GM23338 (cell line): ENCODE data around the gene REV3L. TPM values are rescaled to one million over a fixed set of nuclear protein-coding genes. Genes with fewer than 3 reads are reported as not detected.

ENCODE experiments used
- ATAC-seq: fragments of 200-7000 bp; cut with Tn5 transposase; 3 replicates; pipeline ENCODE4 v1.9.1; 2020
- DNase-seq: peaks from one replicate; pipeline ENCODE4 v3.0.0-alpha.2; 2015; ENCODE audit warnings: low spot score
- H2AFZ ChIP-seq: fragments of 200-600 bp; sonication (generic); 2 replicates; pipeline ENCODE4 v1.8.0; 2016; ENCODE audit warnings: antibody characterized with exemption, mild to moderate bottlenecking, moderate library complexity
- H3F3A ChIP-seq: fragments of 200-600 bp; sonication (generic); replicated peaks from 2 replicates; pipeline ENCODE4 v1.8.0; 2017; ENCODE audit warnings: antibody characterized with exemption, mixed run types, low read depth
- H3K27ac ChIP-seq: fragments of 200-600 bp; sonication (generic); 2 replicates; pipeline ENCODE4 v1.6.1; 2016; ENCODE audit warnings: low read depth
- H3K27me3 ChIP-seq: fragments of 200-600 bp; sonication (generic); 2 replicates; pipeline ENCODE4 v1.8.0; 2016; ENCODE audit warnings: mild to moderate bottlenecking, mixed run types, moderate library complexity; ENCODE audit not compliant: insufficient read depth
- H3K36me3 ChIP-seq: fragments of 200-600 bp; sonication (generic); 2 replicates; pipeline ENCODE4 v1.8.0; 2016; ENCODE audit warnings: mild to moderate bottlenecking; ENCODE audit not compliant: insufficient read depth
- H3K4me1 ChIP-seq: fragments of 200-600 bp; sonication (generic); 2 replicates; pipeline ENCODE4 v1.8.0; 2016; ENCODE audit warnings: mild to moderate bottlenecking, moderate library complexity; ENCODE audit not compliant: insufficient read depth
- H3K4me2 ChIP-seq: fragments of 200-600 bp; sonication (generic); 2 replicates; pipeline ENCODE4 v1.7.1; 2017; ENCODE audit warnings: mixed run types
- H3K4me3 ChIP-seq: fragments of 200-600 bp; sonication (generic); 2 replicates; pipeline ENCODE4 v1.6.1; 2016; ENCODE audit warnings: mixed run types
- H3K79me2 ChIP-seq: fragments of 200-600 bp; sonication (generic); replicated peaks from 2 replicates; pipeline ENCODE4 v1.8.0; 2017; ENCODE audit warnings: mild to moderate bottlenecking; ENCODE audit not compliant: insufficient read depth
- H3K9me2 ChIP-seq: fragments of 200-600 bp; sonication (generic); 2 replicates; pipeline ENCODE4 v1.8.0; 2017; ENCODE audit not compliant: insufficient read depth
- H4K20me1 ChIP-seq: fragments of 200-600 bp; sonication (generic); replicated peaks from 2 replicates; pipeline ENCODE4 v1.8.0; 2017; ENCODE audit warnings: mild to moderate bottlenecking; ENCODE audit not compliant: insufficient read depth
- H3K27ac Mint-ChIP-seq: 2 replicates; pipeline ENCODE4 v1.8.0; 2020; ENCODE audit warnings: inconsistent platforms, mild to moderate bottlenecking, moderate library complexity, mixed read lengths
- H3K27me3 Mint-ChIP-seq: 3 replicates; pipeline ENCODE4 v1.8.0; 2022; ENCODE audit warnings: low read depth, mild to moderate bottlenecking, moderate library complexity, mixed read lengths, inconsistent platforms; ENCODE audit not compliant: insufficient read depth, poor library complexity
- H3K36me3 Mint-ChIP-seq: 3 replicates; pipeline ENCODE4 v1.8.0; 2021; ENCODE audit warnings: low read depth, mild to moderate bottlenecking, inconsistent platforms, moderate library complexity, mixed read lengths
- H3K4me1 Mint-ChIP-seq: 3 replicates; pipeline ENCODE4 v1.8.0; 2020; ENCODE audit warnings: mild to moderate bottlenecking, inconsistent platforms, mixed read lengths
- H3K4me3 Mint-ChIP-seq: 3 replicates; pipeline ENCODE4 v1.8.0; 2021; ENCODE audit warnings: moderate library complexity, mild to moderate bottlenecking, inconsistent platforms, mixed read lengths
- H3K9me3 Mint-ChIP-seq: 3 replicates; pipeline ENCODE4 v1.8.0; 2020; ENCODE audit warnings: moderate library complexity, mild to moderate bottlenecking, inconsistent platforms, mixed read lengths
- CREB1 ChIP-seq: fragments of 250-450 bp; sonication (Bioruptor Pico); IDR thresholded peaks from 2 replicates; pipeline ENCODE4 v1.5.0; 2020; ENCODE audit warnings: low read depth, mild to moderate bottlenecking, moderate library complexity
- CTCF ChIP-seq, 2 experiments: fragments of 200-600 bp in 1 of 2; sonication (generic) in 1 of 2; conservative IDR thresholded peaks; 2 replicates each; pipeline versions ENCODE4 v1.5.1 to v1.6.1; 2016 to 2017; ENCODE audit warnings: antibody characterized with exemption in 2 of 2, low read depth in 2 of 2, mild to moderate bottlenecking in 2 of 2, moderate library complexity in 1 of 2
- EZH2 ChIP-seq: fragments of 200-600 bp; sonication (generic); IDR thresholded peaks from one replicate; pipeline ENCODE4 v1.8.0; 2017; ENCODE audit warnings: antibody characterized with exemption, mild to moderate bottlenecking, low read depth; ENCODE audit not compliant: unreplicated experiment
- EZH2phosphoT487 ChIP-seq: fragments of 200-600 bp; sonication (generic); IDR thresholded peaks from one replicate; pipeline ENCODE4 v1.8.1; 2018; ENCODE audit warnings: antibody characterized with exemption; ENCODE audit not compliant: unreplicated experiment
- JUNB ChIP-seq: IDR thresholded peaks from one replicate; pipeline ENCODE4 v1.6.1; 2016; ENCODE audit warnings: antibody characterized with exemption; ENCODE audit not compliant: unreplicated experiment
- NANOG ChIP-seq: IDR thresholded peaks from 2 replicates; pipeline ENCODE4 v1.6.1; 2016; ENCODE audit warnings: antibody characterized with exemption, borderline replicate concordance
- POLR2AphosphoS5 ChIP-seq: IDR thresholded peaks from 2 replicates; pipeline ENCODE4 v1.6.1; 2016; ENCODE audit warnings: antibody characterized with exemption, low read depth
- STAT1 ChIP-seq: IDR thresholded peaks from one replicate; pipeline ENCODE4 v1.6.1; 2016; ENCODE audit warnings: antibody characterized with exemption; ENCODE audit not compliant: unreplicated experiment
- ZNF114 ChIP-seq: fragments of 250-450 bp; sonication (Bioruptor Pico); IDR thresholded peaks from 2 replicates; pipeline ENCODE4 v1.5.0; 2020; ENCODE audit warnings: mild to moderate bottlenecking, moderate library complexity
- ZNF331 ChIP-seq: fragments of 250-450 bp; sonication (Bioruptor Pico); IDR thresholded peaks from 2 replicates; pipeline ENCODE4 v1.5.0; 2020; ENCODE audit warnings: low read depth, mild to moderate bottlenecking, moderate library complexity
- polyA plus RNA-seq: library from polyadenylated mRNA; unstranded; fragments of >200 nt; fragmentation: Nextera tagmentation; extraction: Ambion mirVana; gene quantifications from 2 replicates; pipeline ENCODE4 v1.2.1, GENCODE V29; 2016
- total RNA-seq: library from RNA; depleted of rRNA; stranded (reverse); fragments of >200 nt; shearing (Covaris generic); gene quantifications from 2 replicates; pipeline ENCODE4 v1.2.3, GENCODE V29; 2014
- TF ChIP-seq, protein P1 (sequence below): IDR thresholded peaks from one replicate; pipeline ENCODE4 v1.6.1; 2018; ENCODE audit warnings: antibody characterized with exemption; ENCODE audit not compliant: unreplicated experiment
- TF ChIP-seq, protein P2 (sequence below): fragments of 250-450 bp; sonication (Bioruptor Pico); IDR thresholded peaks from 2 replicates; pipeline ENCODE4 v1.5.0; 2020; ENCODE audit warnings: mild to moderate bottlenecking, moderate library complexity
- TF ChIP-seq, protein P3 (sequence below): IDR thresholded peaks from 2 replicates; pipeline ENCODE4 v1.6.1; 2016; ENCODE audit warnings: antibody characterized with exemption

The REV3L gene
- total and polyA plus RNA-seq, 2 experiments from 2014 or later = 8.3 to 13.1 TPM

DNA sequence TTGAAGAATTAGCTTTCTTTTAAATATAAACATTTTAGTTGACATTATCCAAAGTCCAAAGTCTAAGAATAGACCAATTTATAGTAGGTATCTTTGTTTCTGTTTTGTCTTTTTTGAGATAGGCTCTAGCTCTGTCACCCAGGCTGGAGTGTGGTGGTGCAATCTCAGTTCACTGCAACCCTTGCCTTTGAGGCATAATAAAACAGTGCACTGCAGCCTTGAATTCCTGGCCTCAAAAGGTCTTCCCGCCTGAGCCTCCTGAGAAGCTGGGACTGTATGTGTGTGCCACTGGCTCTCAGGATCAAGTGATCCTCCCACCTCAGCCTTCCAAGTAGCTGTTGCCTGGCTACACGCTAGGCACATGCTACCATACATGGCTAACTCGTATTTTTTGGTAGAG lies 135.4 kb downstream of the REV3L start (continued):
- TF ChIP-seq EZH2phosphoT487 (no peak), STAT1 (no peak), NANOG (no peak), ZNF114 (no peak), ZNF331 (CRISPR knock-in tag) (no peak), POLR2AphosphoS5 (no peak)

- no peaks in the 10 kb centered on the region for H3K9me3 Mint-ChIP-seq
- H3K27me3 Mint-ChIP-seq = peaks cover 2% of the 10 kb centered on the region
- no peak for DNase-seq
- Histone ChIP-seq H3K9me2 (no peaks in the 10 kb centered on the region), H3K79me2 (no peaks in the 10 kb centered on the region), H3K36me3 (no peaks in the 10 kb centered on the region), H2AFZ (no peak overlapping the region), H4K20me1 (no peaks in the 10 kb centered on the region), H3K27me3 (no peaks in the 10 kb centered on the region), H3F3A (no peaks in the 10 kb centered on the region), H3K27ac (no peak overlapping the region), H3K4me3 (no peak overlapping the region), H3K4me2 (no peak overlapping the region), H3K4me1 (peaks cover 15% of the 10 kb centered on the region; the same call in 1 of the 2 replicates)
- no peaks in the 10 kb centered on the region for H3K36me3 Mint-ChIP-seq
- no peak for ATAC-seq
- H3K4me3 Mint-ChIP-seq = no peak overlapping the region
- no peak overlapping the region for H3K27ac Mint-ChIP-seq
- H3K4me1 Mint-ChIP-seq = peaks cover 24% of the 10 kb centered on the region; the same call in 2 of the 3 replicates
- TF ChIP-seq POLR2AphosphoS5 = no peak
- TF ChIP-seq ZNF114 = no peak
- TF ChIP-seq EZH2phosphoT487 = no peak
- TF ChIP-seq CREB1 (CRISPR knock-in tag) = no peak
- TF ChIP-seq, protein P1, sequence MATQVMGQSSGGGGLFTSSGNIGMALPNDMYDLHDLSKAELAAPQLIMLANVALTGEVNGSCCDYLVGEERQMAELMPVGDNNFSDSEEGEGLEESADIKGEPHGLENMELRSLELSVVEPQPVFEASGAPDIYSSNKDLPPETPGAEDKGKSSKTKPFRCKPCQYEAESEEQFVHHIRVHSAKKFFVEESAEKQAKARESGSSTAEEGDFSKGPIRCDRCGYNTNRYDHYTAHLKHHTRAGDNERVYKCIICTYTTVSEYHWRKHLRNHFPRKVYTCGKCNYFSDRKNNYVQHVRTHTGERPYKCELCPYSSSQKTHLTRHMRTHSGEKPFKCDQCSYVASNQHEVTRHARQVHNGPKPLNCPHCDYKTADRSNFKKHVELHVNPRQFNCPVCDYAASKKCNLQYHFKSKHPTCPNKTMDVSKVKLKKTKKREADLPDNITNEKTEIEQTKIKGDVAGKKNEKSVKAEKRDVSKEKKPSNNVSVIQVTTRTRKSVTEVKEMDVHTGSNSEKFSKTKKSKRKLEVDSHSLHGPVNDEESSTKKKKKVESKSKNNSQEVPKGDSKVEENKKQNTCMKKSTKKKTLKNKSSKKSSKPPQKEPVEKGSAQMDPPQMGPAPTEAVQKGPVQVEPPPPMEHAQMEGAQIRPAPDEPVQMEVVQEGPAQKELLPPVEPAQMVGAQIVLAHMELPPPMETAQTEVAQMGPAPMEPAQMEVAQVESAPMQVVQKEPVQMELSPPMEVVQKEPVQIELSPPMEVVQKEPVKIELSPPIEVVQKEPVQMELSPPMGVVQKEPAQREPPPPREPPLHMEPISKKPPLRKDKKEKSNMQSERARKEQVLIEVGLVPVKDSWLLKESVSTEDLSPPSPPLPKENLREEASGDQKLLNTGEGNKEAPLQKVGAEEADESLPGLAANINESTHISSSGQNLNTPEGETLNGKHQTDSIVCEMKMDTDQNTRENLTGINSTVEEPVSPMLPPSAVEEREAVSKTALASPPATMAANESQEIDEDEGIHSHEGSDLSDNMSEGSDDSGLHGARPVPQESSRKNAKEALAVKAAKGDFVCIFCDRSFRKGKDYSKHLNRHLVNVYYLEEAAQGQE = no peak
- no peak for TF ChIP-seq ZNF331 (CRISPR knock-in tag)
- TF ChIP-seq EZH2 = no peak
- no peak for TF ChIP-seq NANOG
- TF ChIP-seq, protein P2, sequence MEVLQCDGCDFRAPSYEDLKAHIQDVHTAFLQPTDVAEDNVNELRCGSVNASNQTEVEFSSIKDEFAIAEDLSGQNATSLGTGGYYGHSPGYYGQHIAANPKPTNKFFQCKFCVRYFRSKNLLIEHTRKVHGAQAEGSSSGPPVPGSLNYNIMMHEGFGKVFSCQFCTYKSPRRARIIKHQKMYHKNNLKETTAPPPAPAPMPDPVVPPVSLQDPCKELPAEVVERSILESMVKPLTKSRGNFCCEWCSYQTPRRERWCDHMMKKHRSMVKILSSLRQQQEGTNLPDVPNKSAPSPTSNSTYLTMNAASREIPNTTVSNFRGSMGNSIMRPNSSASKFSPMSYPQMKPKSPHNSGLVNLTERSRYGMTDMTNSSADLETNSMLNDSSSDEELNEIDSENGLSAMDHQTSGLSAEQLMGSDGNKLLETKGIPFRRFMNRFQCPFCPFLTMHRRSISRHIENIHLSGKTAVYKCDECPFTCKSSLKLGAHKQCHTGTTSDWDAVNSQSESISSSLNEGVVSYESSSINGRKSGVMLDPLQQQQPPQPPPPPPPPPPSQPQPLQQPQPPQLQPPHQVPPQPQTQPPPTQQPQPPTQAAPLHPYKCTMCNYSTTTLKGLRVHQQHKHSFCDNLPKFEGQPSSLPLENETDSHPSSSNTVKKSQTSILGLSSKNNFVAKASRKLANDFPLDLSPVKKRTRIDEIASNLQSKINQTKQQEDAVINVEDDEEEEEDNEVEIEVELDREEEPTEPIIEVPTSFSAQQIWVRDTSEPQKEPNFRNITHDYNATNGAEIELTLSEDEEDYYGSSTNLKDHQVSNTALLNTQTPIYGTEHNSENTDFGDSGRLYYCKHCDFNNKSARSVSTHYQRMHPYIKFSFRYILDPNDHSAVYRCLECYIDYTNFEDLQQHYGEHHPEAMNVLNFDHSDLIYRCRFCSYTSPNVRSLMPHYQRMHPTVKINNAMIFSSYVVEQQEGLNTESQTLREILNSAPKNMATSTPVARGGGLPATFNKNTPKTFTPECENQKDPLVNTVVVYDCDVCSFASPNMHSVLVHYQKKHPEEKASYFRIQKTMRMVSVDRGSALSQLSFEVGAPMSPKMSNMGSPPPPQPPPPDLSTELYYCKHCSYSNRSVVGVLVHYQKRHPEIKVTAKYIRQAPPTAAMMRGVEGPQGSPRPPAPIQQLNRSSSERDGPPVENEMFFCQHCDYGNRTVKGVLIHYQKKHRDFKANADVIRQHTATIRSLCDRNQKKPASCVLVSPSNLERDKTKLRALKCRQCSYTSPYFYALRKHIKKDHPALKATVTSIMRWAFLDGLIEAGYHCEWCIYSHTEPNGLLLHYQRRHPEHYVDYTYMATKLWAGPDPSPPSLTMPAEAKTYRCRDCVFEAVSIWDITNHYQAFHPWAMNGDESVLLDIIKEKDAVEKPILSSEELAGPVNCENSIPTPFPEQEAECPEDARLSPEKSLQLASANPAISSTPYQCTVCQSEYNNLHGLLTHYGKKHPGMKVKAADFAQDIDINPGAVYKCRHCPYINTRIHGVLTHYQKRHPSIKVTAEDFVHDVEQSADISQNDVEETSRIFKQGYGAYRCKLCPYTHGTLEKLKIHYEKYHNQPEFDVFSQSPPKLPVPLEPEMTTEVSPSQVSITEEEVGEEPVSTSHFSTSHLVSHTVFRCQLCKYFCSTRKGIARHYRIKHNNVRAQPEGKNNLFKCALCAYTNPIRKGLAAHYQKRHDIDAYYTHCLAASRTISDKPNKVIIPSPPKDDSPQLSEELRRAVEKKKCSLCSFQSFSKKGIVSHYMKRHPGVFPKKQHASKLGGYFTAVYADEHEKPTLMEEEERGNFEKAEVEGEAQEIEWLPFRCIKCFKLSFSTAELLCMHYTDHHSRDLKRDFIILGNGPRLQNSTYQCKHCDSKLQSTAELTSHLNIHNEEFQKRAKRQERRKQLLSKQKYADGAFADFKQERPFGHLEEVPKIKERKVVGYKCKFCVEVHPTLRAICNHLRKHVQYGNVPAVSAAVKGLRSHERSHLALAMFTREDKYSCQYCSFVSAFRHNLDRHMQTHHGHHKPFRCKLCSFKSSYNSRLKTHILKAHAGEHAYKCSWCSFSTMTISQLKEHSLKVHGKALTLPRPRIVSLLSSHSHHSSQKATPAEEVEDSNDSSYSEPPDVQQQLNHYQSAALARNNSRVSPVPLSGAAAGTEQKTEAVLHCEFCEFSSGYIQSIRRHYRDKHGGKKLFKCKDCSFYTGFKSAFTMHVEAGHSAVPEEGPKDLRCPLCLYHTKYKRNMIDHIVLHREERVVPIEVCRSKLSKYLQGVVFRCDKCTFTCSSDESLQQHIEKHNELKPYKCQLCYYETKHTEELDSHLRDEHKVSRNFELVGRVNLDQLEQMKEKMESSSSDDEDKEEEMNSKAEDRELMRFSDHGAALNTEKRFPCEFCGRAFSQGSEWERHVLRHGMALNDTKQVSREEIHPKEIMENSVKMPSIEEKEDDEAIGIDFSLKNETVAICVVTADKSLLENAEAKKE (CRISPR knock-in tag) = no peak
- TF ChIP-seq, protein P3, sequence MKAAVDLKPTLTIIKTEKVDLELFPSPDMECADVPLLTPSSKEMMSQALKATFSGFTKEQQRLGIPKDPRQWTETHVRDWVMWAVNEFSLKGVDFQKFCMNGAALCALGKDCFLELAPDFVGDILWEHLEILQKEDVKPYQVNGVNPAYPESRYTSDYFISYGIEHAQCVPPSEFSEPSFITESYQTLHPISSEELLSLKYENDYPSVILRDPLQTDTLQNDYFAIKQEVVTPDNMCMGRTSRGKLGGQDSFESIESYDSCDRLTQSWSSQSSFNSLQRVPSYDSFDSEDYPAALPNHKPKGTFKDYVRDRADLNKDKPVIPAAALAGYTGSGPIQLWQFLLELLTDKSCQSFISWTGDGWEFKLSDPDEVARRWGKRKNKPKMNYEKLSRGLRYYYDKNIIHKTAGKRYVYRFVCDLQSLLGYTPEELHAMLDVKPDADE = no peak
- TF ChIP-seq CTCF (conservative IDR thresholded peaks at IDR 0.05; ENCODE audit: low read depth in 2 of 2) = no peak
- no peak for TF ChIP-seq JUNB
Measured at GRCh38 chr6:111342913-111343312, 140.1 kb downstream of the REV3L start.
